HG02763 (cell line): Measurements from ENCODE around the gene CCNH.

ENCODE experiments used
- ATAC-seq: cut with Tn5 transposase; IDR thresholded peaks from one replicate; pipeline ENCODE4 v1.9.1; 2021; ENCODE audit warnings: mild to moderate bottlenecking, moderate library complexity; ENCODE audit not compliant: unreplicated experiment

CCNH gene

GRCh38 chr5:87361536-87362213 lies 51.1 kb downstream of the CCNH start:
- ATAC-seq: no peak

GRCh38 chr5:87361031-87361445 lies 51.7 kb downstream of the CCNH start:
- ATAC-seq: no peak

- no peak for ATAC-seq
Measured at GRCh38 chr5:87360132-87360531, 52.6 kb downstream of the CCNH start.

GRCh38 chr5:87359106-87359505 lies 53.6 kb downstream of the CCNH start:
- ATAC-seq: no peak

GRCh38 chr5:87354496-87354895 lies 58.2 kb downstream of the CCNH start:
- ATAC-seq: peak; percentile 77

- no peak for ATAC-seq
Measured at GRCh38 chr5:87347841-87348240, 64.9 kb downstream of the CCNH start.

- no peak for ATAC-seq
Measured at GRCh38 chr5:87347272-87347671, 65.5 kb downstream of the CCNH start.
